ENCODE results near the gene SMARCAL1.

DNA sequence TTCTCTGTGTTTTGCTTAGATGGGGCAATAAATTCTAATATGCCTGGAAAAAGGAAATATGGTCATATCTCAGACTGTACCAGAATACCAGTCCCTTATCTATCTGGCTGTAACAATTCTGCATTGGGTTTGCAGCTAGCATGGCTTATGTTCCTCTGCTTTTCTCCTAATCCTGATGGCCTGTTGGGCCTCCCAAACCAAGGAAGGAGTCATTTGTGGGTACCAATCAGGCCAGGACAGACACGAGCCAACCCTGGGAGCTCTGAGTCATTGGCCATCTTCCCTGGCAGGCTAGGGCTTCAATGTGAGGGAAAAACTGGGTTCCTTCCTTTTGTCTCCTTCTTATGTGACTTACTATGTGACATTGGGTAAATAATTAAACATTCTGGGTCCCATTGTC lies 12.0 kb downstream of the SMARCAL1 start:
- TF ChIP-seq SUZ12 (IDR thresholded peaks at IDR 0.05; ENCODE audit: extremely low read depth, insufficient read depth, insufficient read length) (no peak), YY1 (IDR thresholded peaks at IDR 0.05; ENCODE audit: insufficient read depth, insufficient read length) (no peak), ZNF274 (IDR thresholded peaks at IDR 0.05; ENCODE audit: low read depth, low read length) (no peak)

Data from NT2/D1 (cell line).